GM21381 (cell line): ENCODE data around the gene EPB41.

Experiments
- ATAC-seq: cut with Tn5 transposase; IDR thresholded peaks from one replicate; pipeline ENCODE4 v1.9.1; 2021; ENCODE audit warnings: mild to moderate bottlenecking, moderate library complexity; ENCODE audit not compliant: unreplicated experiment

Gene EPB41

GRCh38 chr1:29162025-29162424 is 247.7 kb downstream of the EPB41 start:
- ATAC-seq = no peak

DNA sequence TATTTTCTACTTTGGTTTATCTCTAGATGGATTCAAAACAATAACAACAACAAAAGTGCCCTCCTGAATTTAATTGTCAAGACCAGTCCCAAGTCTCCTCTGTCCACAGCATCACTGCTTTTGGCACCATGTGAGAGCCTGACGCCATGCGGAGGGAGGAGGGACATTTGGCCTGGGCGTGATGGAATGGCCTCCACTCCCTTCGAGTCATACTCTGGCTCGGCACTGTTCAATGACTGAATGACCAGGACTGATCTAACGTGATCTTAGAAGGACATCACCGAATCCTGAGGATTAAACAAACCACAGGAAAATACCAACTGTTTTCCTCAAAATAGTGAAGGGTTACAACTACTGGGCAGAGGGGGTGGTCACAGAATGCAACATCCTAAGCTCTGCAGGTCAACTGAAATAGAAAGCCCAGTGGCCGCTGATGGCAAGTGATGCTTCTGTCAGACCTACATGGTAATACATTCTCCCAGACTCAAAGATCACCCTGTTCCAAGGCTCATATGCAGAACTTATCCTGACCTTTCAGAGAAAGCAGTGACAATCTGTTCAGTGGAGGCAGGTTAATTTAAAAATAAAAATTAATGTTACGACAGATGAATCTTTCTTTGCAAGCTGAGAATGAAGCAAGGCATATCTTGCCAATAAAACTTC is 248.2 kb downstream of the EPB41 start:
- no peak for ATAC-seq

DNA sequence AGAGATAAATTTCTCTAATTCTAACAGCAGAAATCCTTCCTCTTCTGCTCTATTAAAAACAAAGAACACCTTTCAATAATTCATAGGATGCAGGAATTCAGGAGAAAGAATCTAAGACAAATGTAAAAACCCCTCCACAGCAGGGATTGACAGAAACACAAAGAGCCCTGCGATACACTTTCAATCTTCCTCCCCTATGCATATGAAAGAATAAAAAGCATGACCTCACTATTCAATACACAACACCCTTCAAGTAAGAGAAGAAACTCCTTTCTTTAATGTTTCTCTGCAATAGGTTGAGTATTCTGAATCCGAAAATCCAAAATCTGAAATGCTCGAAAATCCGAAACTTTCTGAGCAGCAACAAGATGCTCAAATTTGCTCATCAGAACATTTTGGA is 250.2 kb downstream of the EPB41 start:
- ATAC-seq = no peak

DNA sequence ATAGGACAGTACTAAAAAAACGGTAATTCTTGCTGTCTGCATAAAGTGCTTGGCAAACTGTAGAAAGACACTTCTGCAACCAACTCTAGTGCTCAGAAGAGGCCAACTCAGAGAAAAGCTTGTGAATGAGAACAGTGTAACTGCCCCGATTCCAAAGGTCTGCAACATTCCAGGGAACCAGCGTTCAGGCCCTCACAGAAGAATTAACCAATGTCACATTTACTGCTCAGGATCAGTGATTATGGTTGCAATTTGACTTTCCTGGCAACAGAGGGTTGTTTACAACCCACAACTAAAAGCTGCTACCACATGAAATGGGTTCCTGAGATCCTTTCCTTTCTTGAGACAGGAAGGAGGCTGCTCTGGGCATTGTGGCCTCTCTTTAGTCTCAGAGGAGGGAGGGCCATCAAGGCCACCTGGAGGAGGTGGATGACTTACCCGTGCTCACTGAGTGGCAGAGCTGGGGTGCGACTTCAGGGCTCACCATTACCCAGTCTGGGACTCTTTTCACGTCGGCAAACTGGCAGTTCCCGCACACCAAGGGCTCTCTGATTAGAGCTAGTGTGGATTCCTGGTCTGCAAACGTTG is 252.0 kb downstream of the EPB41 start:
- no peak for ATAC-seq

DNA sequence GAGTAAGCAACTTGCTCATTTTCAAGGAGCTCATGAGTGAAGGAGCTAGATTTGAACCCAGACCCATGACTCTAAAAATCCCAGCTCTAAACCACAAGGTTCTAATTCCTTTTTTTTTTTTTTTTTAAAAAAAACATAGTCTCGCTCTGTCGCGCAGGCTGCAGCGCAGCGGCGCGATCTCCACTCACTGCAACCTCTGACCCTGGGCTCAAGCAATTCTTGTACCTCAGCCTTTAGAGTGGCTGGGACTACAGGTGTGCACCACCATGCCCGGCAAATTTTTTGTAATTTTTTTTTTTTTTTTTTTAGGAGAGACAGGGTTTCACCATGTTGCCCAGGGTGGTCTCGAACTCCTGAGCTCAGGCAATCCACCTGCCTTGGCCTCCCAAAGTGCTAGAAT is 253.5 kb downstream of the EPB41 start:
- ATAC-seq = no peak
